GM18526 (cell line): ENCODE measurements around the gene C2orf81.

Experiments used
- POLR2A ChIP-seq: IDR thresholded peaks from 3 replicates; pipeline ENCODE4 v1.6.1; 2011; ENCODE audit not compliant: insufficient read length; ENCODE audit errors: extremely low read depth

The C2orf81 gene

GRCh38 chr2:74378007-74378406, 43.4 kb downstream of the C2orf81 start:
- no peak for TF ChIP-seq POLR2A

DNA sequence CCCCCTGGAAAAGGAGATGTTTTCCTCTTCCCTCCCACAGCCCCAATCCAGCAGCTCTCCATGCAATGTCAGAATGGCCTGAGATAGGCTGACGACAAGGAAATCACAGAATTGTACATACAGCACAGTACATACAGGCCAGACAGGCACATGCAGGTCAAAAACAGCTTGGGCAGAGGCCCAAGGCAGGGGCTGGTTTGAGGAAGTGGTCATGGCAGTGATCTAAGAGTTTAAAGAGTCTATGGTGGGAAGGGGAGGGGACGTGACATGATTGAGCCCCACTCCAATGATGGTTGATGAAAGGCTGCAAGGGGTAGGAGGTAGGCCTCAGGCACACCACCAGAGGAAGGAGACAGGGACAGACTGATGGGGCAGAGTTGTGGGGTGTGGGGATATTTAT, 45.6 kb downstream of the C2orf81 start:
- no peak for TF ChIP-seq POLR2A

DNA sequence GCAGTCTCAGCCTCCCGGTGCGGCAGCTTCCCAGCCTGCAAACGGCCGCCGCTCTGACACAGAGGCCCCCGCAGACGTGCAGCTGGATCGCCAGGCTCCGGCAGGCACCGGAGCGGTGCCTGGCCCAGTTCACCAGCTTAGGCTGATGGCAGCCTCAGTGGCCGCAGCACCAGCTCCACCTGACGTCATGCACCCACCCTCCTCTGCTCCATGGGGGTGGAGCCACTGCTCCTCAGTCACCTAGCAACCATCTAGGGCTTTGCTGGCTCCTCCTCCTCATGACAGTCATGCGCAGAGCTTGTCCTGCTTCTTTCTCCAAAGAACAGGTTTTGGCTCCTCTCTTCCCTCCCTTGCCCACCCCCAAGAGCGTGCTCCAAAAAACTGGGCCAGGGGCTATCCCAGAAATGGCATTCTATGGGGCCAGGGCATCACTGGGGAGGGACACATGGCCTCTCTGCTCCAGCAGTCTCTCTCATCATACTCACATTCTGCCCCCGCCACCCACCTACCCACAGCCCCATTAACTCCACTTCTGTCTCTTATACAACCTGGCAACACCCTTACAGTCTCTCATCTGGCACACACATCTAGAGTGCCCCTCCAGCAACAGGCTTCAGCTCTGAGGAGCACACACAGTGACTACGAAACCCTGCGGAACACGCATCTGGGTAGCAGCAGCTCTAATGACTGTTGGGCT, 46.8 kb downstream of the C2orf81 start:
- no peak for TF ChIP-seq POLR2A

DNA sequence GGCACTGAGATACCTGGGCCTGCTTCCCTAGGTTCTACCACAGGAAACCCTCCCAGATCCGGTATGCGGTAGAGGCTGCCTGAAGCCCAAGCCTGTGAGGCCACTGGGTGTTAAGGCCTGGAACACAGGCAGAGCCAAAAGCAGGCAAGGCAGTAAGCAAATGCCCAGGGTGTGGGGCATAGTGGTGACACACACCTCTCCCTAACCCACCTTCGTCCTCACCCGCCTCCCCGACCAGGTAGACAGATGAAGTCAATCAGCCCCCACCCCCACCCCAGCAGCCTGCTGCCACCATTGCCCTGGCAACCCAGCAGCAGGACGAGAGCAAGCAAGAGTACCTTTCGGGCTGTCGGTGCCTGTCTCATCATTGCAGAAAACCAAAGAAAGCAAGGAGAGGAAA, 47.4 kb downstream of the C2orf81 start:
- TF ChIP-seq POLR2A, result no peak

DNA sequence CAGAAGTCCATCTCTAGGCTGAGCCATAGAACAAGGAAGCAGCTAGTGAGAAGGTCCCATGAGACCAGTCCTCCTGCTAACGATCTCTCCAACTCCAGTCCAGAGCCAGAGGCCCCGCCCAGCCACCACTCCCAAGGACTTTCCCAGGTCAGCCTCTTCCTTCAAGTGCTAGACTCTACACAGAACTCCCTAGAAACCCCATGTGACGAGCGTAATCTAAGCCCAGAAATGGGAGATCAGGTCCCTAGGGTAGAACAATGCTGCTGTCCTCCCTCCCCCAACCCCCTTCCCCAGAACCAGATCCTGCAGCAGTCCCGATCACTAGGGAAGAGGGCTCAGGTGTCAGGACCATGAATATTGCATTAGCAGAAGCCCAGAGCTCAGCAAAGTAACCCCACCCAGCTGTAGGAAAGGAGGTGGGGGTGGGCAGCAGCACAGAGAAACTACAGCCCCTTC, 48.2 kb downstream of the C2orf81 start:
- TF ChIP-seq POLR2A, result no peak

GRCh38 chr2:74372674-74373073, 48.7 kb downstream of the C2orf81 start:
- TF ChIP-seq POLR2A, result no peak

GRCh38 chr2:74371421-74371820, 50.0 kb downstream of the C2orf81 start:
- no peak for TF ChIP-seq POLR2A

GRCh38 chr2:74369976-74370375, 51.4 kb downstream of the C2orf81 start:
- no peak for TF ChIP-seq POLR2A

DNA sequence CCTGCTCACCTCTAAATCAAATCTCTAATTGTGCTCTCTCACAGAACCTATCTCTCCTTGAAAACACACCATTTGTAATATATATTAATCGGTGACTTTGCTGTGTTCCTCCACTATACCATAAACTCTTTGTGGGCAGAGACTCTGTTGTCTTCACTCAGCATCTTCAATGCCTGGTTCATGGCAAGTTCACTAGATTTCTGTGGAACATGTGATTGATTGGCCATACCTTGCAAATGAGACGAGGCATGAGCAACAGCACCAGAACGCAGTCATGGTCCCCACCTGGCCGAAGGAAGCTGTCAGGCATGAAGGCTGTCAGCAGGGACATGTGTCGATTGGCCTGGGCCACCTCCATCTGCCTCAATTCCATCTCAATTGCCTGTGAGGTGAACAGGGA, 52.9 kb downstream of the C2orf81 start:
- no peak for TF ChIP-seq POLR2A

DNA sequence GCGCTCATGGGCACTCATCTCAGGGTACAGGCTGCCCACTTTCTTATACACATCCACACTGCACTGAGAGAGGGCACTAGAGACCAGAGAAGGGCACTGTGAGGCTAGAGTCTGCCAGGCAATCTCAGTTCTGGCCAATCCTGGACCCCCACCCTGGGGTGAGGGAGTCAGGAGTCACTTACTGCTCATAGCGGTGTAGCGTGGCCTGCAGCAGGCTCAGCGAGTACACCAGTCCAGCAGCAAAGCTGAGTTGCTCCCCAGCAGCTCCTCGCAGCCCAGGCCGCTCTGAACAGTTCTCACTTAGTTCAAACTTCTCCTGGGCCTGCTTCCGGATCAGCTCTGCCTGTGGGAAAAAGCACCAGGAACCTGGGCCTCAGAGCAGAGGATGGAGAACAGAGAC, 53.6 kb downstream of the C2orf81 start:
- TF ChIP-seq POLR2A, result no peak

GRCh38 chr2:74366036-74366435, 55.4 kb downstream of the C2orf81 start:
- no peak for TF ChIP-seq POLR2A

- no peak for TF ChIP-seq POLR2A
Observed at GRCh38 chr2:74364533-74365505, 56.6 kb downstream of the C2orf81 start.
